Breast epithelium (tissue), 4 donors: ENCODE results near the gene GNG14. TPM values are rescaled to one million over a fixed set of nuclear protein-coding genes. Genes with fewer than 3 reads are reported as not detected.

Experiments used
- DNase-seq, 2 donors: peaks; one replicate each; pipeline ENCODE4 v3.0.0-alpha.2; 2019; ENCODE audit warnings: low spot score in 2 of 2
- H3K27ac ChIP-seq, 2 donors: fragments of 200-600 bp; sonication (generic) in 1 of 2; one replicate each; pipeline ENCODE4 v1.5.1; 2016 to 2019; ENCODE audit warnings: mild to moderate bottlenecking in 1 of 2
- H3K27me3 ChIP-seq, 2 donors: fragments of 200-600 bp; sonication (generic) in 1 of 2; one replicate each; pipeline versions ENCODE4 v1.5.1 to v1.6.0; 2017 to 2019; ENCODE audit warnings: control low read depth in 1 of 2, mild to moderate bottlenecking in 1 of 2
- H3K36me3 ChIP-seq: fragments of 200-600 bp; one replicate; pipeline ENCODE4 v1.5.1; 2019
- H3K4me1 ChIP-seq, 2 donors: fragments of 200-600 bp; sonication (generic); one replicate each; pipeline ENCODE4 v1.5.1; 2016 to 2019; ENCODE audit warnings: control low read depth in 1 of 2
- H3K4me3 ChIP-seq, 3 donors: fragments of 200-600 bp; sonication (generic); 1 replicate in 2 of 3; 2 replicates in 1 of 3; pipeline ENCODE4 v1.5.1; 2016 to 2019; ENCODE audit warnings: mild to moderate bottlenecking in 3 of 3, moderate library complexity in 2 of 3
- H3K9me3 ChIP-seq, 2 donors: fragments of 200-600 bp; sonication (generic) in 1 of 2; one replicate each; pipeline ENCODE4 v1.5.1; 2016 to 2019; ENCODE audit warnings: control low read depth in 1 of 2
- POLR2A ChIP-seq: fragments of 450-650 bp; IDR thresholded peaks from one replicate; pipeline ENCODE4 v1.6.1; 2016; ENCODE audit warnings: antibody characterized with exemption, mild to moderate bottlenecking, moderate library complexity
- POLR2AphosphoS5 ChIP-seq, 3 donors: sonication (generic); formaldehyde crosslinking; IDR thresholded peaks; one replicate each; pipeline ENCODE4 v1.6.1; 2017; ENCODE audit warnings: antibody characterized with exemption in 3 of 3
- intact Hi-C: fragments of 100-400 bp; cut with DNase I; formaldehyde crosslinking; loops from one replicate; pipeline ENCODE4 v1.15.1; 2023; ENCODE audit warnings: low total_unique reads
- total RNA-seq, 3 donors: library from RNA; depleted of rRNA; stranded (reverse); fragments of >200 nt; gene quantifications; one replicate each; pipeline ENCODE4 v1.1.0, GENCODE V29; 2016
- TF ChIP-seq, protein P1 (sequence below), 3 donors: fragments of 450-650 bp; IDR thresholded peaks; one replicate each; pipeline ENCODE4 v1.5.1; 2016 to 2017; ENCODE audit warnings: antibody characterized with exemption in 3 of 3, mild to moderate bottlenecking in 3 of 3, moderate library complexity in 3 of 3

Gene GNG14
- total RNA-seq, 3 donors from 2014 or later = not detected

DNA sequence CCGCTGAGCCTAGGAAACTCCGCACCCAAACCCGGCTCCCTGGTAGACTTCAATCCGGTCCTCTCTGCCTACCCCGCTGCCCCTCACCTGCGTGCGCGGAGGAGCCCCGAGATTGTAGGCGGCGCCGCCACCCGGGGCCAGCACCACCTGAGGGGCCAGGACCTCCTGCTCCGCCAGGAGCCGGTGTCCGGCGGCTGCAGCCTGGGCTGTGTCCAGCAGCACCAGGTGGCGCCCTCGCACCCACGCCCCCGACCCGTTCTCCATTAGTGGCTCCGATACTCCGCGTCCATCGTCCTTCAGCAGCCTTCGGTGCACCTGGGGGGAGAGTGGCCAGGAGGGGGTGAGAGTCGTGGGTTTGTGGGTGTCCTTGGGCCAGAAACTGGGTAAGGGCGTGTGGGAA, 39.7 kb upstream of the GNG14 start:
- no peaks in the 10 kb centered on the region for H3K9me3 ChIP-seq
- no peak overlapping the region for H3K27ac ChIP-seq
- TF ChIP-seq, protein P1, sequence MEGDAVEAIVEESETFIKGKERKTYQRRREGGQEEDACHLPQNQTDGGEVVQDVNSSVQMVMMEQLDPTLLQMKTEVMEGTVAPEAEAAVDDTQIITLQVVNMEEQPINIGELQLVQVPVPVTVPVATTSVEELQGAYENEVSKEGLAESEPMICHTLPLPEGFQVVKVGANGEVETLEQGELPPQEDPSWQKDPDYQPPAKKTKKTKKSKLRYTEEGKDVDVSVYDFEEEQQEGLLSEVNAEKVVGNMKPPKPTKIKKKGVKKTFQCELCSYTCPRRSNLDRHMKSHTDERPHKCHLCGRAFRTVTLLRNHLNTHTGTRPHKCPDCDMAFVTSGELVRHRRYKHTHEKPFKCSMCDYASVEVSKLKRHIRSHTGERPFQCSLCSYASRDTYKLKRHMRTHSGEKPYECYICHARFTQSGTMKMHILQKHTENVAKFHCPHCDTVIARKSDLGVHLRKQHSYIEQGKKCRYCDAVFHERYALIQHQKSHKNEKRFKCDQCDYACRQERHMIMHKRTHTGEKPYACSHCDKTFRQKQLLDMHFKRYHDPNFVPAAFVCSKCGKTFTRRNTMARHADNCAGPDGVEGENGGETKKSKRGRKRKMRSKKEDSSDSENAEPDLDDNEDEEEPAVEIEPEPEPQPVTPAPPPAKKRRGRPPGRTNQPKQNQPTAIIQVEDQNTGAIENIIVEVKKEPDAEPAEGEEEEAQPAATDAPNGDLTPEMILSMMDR (IDR thresholded peaks at IDR 0.05) = no peak
- TF ChIP-seq POLR2AphosphoS5 (IDR thresholded peaks at IDR 0.05) = no peak
- no peak for TF ChIP-seq POLR2A
- no peaks in the 10 kb centered on the region for H3K27me3 ChIP-seq
- H3K4me3 ChIP-seq = peak overlapping the region in 2 of 3 donors; percentile 44 to 63
- no peaks in the 10 kb centered on the region for H3K36me3 ChIP-seq
- peaks cover 0 to 8% of the 10 kb centered on the region in 2 donors for H3K4me1 ChIP-seq
- no peak for DNase-seq
- intact Hi-C loops = no loop called here

DNA sequence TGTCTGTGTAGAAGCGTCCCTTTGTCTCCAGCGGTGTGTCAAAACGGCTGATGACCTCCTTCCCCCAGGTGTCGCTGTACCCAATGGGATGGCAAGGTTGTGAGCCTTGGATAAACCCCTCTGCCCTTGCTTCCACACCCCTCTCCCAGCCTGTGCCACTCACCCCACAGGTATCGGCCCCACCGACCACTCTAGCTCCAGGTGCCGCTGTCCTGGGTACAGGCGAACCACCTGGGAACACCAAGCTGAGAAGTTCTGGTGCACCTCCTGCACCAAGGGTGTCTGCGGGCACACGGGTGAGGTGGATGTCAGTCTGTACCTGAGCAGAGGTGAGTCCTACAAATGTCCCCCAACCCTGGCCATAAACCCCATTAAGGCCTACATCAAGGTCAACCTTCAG, 37.9 kb upstream of the GNG14 start:
- Histone ChIP-seq H3K36me3 (no peaks in the 10 kb centered on the region), H3K4me3 (no peak overlapping the region), H3K4me1 (peaks cover 0 to 8% of the 10 kb centered on the region in 2 donors), H3K9me3 (no peaks in the 10 kb centered on the region), H3K27ac (no peak overlapping the region), H3K27me3 (no peaks in the 10 kb centered on the region)
- DNase-seq = no peak
- intact Hi-C loops = no loop called here
- TF ChIP-seq, protein P1 (IDR thresholded peaks at IDR 0.05) = no peak
- TF ChIP-seq POLR2A (no peak), POLR2AphosphoS5 (IDR thresholded peaks at IDR 0.05) (no peak)

DNA sequence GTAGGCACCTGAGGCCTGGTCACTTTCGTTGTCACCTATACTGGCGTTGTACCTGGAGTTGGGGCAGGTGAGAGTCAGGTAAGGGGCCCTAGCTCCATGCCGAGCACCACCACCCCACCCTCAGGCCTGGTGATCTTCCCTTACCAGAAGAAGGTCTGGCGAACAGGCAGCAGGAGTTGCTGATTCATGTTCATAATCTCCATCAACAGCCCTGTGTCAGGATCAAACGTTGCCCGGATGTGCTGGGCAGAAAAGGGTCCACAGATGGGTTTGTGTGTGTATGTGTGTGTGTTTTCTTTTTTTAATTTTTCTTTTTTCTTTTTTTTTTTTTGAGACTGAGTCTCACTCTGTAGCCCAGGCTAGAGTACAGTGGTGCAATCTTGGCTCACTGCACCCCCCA, 35.6 kb upstream of the GNG14 start:
- H3K4me1 ChIP-seq = peaks cover 0 to 8% of the 10 kb centered on the region in 2 donors
- TF ChIP-seq POLR2AphosphoS5 (IDR thresholded peaks at IDR 0.05) (no peak), POLR2A (no peak)
- TF ChIP-seq, protein P1 (IDR thresholded peaks at IDR 0.05) = no peak
- intact Hi-C loops = no loop called here
- no peaks in the 10 kb centered on the region for H3K9me3 ChIP-seq
- H3K4me3 ChIP-seq = no peak overlapping the region
- H3K27ac ChIP-seq = no peak overlapping the region
- no peaks in the 10 kb centered on the region for H3K36me3 ChIP-seq
- H3K27me3 ChIP-seq = no peaks in the 10 kb centered on the region
- no peak for DNase-seq

DNA sequence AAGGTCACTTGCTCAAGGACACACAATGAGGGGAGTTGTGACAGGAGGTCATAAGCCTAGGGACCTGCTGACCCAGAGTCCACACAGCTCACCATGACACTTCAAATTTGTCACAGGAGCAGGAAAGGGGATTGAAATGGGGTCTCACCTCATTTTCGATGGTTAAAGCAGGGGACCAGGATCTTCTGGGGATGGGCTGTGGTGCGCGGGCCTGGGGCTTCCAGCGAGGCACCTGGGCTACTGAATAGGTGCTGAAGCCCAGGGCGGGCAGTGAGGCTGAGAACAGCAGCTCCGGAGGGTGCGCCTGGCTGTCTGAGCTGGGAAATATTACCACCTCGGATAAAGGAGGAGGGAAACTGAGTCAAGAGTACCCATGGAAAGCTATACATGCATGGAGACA, 32.3 kb upstream of the GNG14 start:
- H3K9me3 ChIP-seq = no peaks in the 10 kb centered on the region
- no peaks in the 10 kb centered on the region for H3K36me3 ChIP-seq
- no peaks in the 10 kb centered on the region for H3K4me1 ChIP-seq
- TF ChIP-seq, protein P1 (IDR thresholded peaks at IDR 0.05) = no peak
- TF ChIP-seq POLR2A (no peak), POLR2AphosphoS5 (IDR thresholded peaks at IDR 0.05) (no peak)
- H3K27me3 ChIP-seq = no peaks in the 10 kb centered on the region
- no peak for DNase-seq
- no peak overlapping the region for H3K27ac ChIP-seq
- intact Hi-C loops = no loop called here
- H3K4me3 ChIP-seq = no peak overlapping the region

DNA sequence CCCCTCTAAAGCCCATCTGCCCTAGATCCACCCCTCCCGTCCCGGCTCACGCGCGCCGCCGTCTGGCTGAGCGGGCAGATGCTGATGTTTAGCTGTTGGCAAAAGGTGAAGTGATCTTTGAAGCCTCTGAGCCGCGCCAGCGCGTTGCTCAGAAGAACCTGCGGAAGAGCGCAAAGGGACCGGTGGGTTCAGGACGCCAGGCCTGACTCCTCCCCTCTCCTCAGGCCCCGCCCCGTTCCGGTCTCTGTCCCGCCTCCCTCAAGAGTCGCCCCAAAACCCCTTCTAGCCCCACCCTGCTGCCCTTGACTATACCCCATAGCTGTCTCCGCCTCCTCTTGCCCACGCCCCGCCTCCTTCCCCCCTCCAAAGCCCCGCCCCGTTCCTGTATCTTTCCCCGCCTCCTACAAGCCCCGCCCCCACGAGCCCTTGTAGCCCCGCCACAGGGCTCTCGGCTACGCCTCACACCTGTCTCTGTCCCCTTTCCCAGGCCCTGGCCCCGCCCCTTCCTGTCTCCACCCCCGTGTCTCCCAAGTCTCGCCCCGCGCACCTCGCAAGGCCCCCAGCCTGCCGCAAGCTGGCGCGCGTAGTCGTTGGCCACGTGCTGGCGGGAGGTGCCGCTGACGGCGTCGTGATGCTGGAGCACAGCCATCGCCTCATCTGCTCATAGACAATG, 30.8 kb upstream of the GNG14 start:
- H3K9me3 ChIP-seq = no peaks in the 10 kb centered on the region
- no peak overlapping the region for H3K27ac ChIP-seq
- TF ChIP-seq POLR2A (no peak), POLR2AphosphoS5 (IDR thresholded peaks at IDR 0.05) (no peak)
- TF ChIP-seq, protein P1 (IDR thresholded peaks at IDR 0.05) = no peak
- intact Hi-C loops = no loop called here
- no peaks in the 10 kb centered on the region for H3K4me1 ChIP-seq
- no peak overlapping the region for H3K4me3 ChIP-seq
- no peaks in the 10 kb centered on the region for H3K27me3 ChIP-seq
- no peaks in the 10 kb centered on the region for H3K36me3 ChIP-seq
- no peak for DNase-seq
